H9 (cell line): ENCODE data around the gene CDC37L1. TPM values are rescaled to one million over a fixed set of nuclear protein-coding genes. Genes with fewer than 3 reads are reported as not detected.
A peak's percentile ranks its signal among the peaks of the same experiment; 100 is the strongest.

Source experiments
- DNase-seq: peaks from one replicate; pipeline ENCODE4 v3.0.0-alpha.2; 2017
- H2AFZ ChIP-seq: one replicate; pipeline ENCODE4 v1.6.1; 2013; ENCODE audit warnings: mild to moderate bottlenecking, low read length, control low read depth, moderate library complexity
- H2AK5ac ChIP-seq: 2 replicates; pipeline ENCODE4 v1.6.1; 2013; ENCODE audit warnings: low read length, control low read depth, mixed read lengths; ENCODE audit not compliant: insufficient read length
- H2BK120ac ChIP-seq: one replicate; pipeline ENCODE4 v1.6.1; 2013; ENCODE audit warnings: low read depth, mild to moderate bottlenecking, low read length, control low read depth, inconsistent platforms; ENCODE audit not compliant: poor library complexity, severe bottlenecking
- H2BK12ac ChIP-seq: 2 replicates; pipeline ENCODE4 v1.6.1; 2013; ENCODE audit warnings: low read length, control low read depth, mixed read lengths, low read depth; ENCODE audit not compliant: insufficient read length
- H2BK15ac ChIP-seq: 2 replicates; pipeline ENCODE4 v1.6.1; 2013; ENCODE audit warnings: low read depth, low read length, control low read depth
- H2BK20ac ChIP-seq: one replicate; pipeline ENCODE4 v1.6.1; 2013; ENCODE audit warnings: low read depth, mild to moderate bottlenecking, low read length, control low read depth, inconsistent platforms; ENCODE audit not compliant: poor library complexity, severe bottlenecking
- H2BK5ac ChIP-seq: 2 replicates; pipeline ENCODE4 v1.6.1; 2013; ENCODE audit warnings: low read length, control low read depth, mixed read lengths; ENCODE audit not compliant: insufficient read length
- H3K14ac ChIP-seq: 2 replicates; pipeline ENCODE4 v1.6.1; 2013; ENCODE audit warnings: low read length, control low read depth; ENCODE audit not compliant: insufficient read depth
- H3K18ac ChIP-seq: 2 replicates; pipeline ENCODE4 v1.6.1; 2013; ENCODE audit warnings: low read depth, mild to moderate bottlenecking, mixed read lengths, low read length, control low read depth; ENCODE audit not compliant: insufficient read length
- H3K23ac ChIP-seq: 2 replicates; pipeline ENCODE4 v1.6.1; 2013; ENCODE audit warnings: low read length, control low read depth, mixed read lengths, low read depth; ENCODE audit not compliant: insufficient read length
- H3K23me2 ChIP-seq: 2 replicates; pipeline ENCODE4 v1.6.1; 2013; ENCODE audit warnings: low read depth, mild to moderate bottlenecking, mixed read lengths, low read length, control low read depth; ENCODE audit not compliant: insufficient read length, poor library complexity, severe bottlenecking
- H3K27ac ChIP-seq: 2 replicates; pipeline ENCODE4 v1.5.1; 2013; ENCODE audit warnings: low read length, control low read depth, mixed read lengths, low read depth; ENCODE audit not compliant: insufficient read length
- H3K27me3 ChIP-seq: 2 replicates; pipeline ENCODE4 v1.6.1; 2013; ENCODE audit warnings: low read length, control low read depth, inconsistent platforms; ENCODE audit not compliant: insufficient read depth
- H3K4ac ChIP-seq: 2 replicates; pipeline ENCODE4 v1.6.1; 2013; ENCODE audit warnings: low read depth, mild to moderate bottlenecking, control low read depth, inconsistent platforms, low read length, moderate library complexity
- H3K4me1 ChIP-seq: 2 replicates; pipeline ENCODE4 v1.6.1; 2013; ENCODE audit warnings: low read length, control low read depth, inconsistent platforms; ENCODE audit not compliant: insufficient read depth
- H3K4me2 ChIP-seq: 2 replicates; pipeline ENCODE4 v1.6.1; 2013; ENCODE audit warnings: low read length, control low read depth, mixed read lengths; ENCODE audit not compliant: insufficient read length, insufficient read depth
- H3K56ac ChIP-seq: 2 replicates; pipeline ENCODE4 v1.6.1; 2013; ENCODE audit warnings: low read depth, mild to moderate bottlenecking, mixed read lengths, low read length, control low read depth; ENCODE audit not compliant: insufficient read length
- H3K79me1 ChIP-seq: 2 replicates; pipeline ENCODE4 v1.6.1; 2013; ENCODE audit warnings: low read depth, mild to moderate bottlenecking, moderate library complexity, low read length, control low read depth, inconsistent platforms; ENCODE audit not compliant: insufficient read depth, poor library complexity, severe bottlenecking
- H3K79me2 ChIP-seq: 2 replicates; pipeline ENCODE4 v1.6.1; 2013; ENCODE audit warnings: low read length, control low read depth, inconsistent platforms; ENCODE audit not compliant: insufficient read depth
- H3K9ac ChIP-seq: 2 replicates; pipeline ENCODE4 v1.6.1; 2013; ENCODE audit warnings: low read length, control low read depth, mixed read lengths; ENCODE audit not compliant: insufficient read length; ENCODE audit errors: extremely low read depth
- H3K9me3 ChIP-seq: one replicate; pipeline ENCODE4 v1.6.1; 2013; ENCODE audit warnings: low read depth, low read length, inconsistent platforms; ENCODE audit not compliant: control insufficient read depth
- H3T11ph ChIP-seq: one replicate; pipeline ENCODE4 v1.6.1; 2013; ENCODE audit warnings: mild to moderate bottlenecking, low read length, control low read depth, inconsistent platforms
- H4K20me1 ChIP-seq: one replicate; pipeline ENCODE4 v1.6.1; 2013; ENCODE audit not compliant: control insufficient read depth, insufficient read length, insufficient read depth
- H4K5ac ChIP-seq: 2 replicates; pipeline ENCODE4 v1.6.1; 2013; ENCODE audit warnings: low read depth, mild to moderate bottlenecking, mixed read lengths, low read length, control low read depth; ENCODE audit not compliant: insufficient read length
- H4K8ac ChIP-seq: replicated peaks from 2 replicates; pipeline ENCODE4 v1.6.1; 2013; ENCODE audit warnings: low read length, control low read depth, mixed read lengths, low read depth; ENCODE audit not compliant: insufficient read length
- H4K91ac ChIP-seq: 2 replicates; pipeline ENCODE4 v1.6.1; 2013; ENCODE audit warnings: low read depth, mild to moderate bottlenecking, moderate library complexity, mixed read lengths, low read length, control low read depth; ENCODE audit not compliant: insufficient read length
- H3K27ac Mint-ChIP-seq, 3 experiments: 2 replicates in 2 of 3; 3 replicates in 1 of 3; pipeline ENCODE4 v1.8.0; 2020 to 2021; ENCODE audit warnings: mixed read lengths in 3 of 3, mild to moderate bottlenecking in 1 of 3, moderate library complexity in 1 of 3
- H3K27me3 Mint-ChIP-seq: 2 replicates; pipeline ENCODE4 v1.8.0; 2021; ENCODE audit warnings: low read depth, mild to moderate bottlenecking, moderate library complexity, mixed read lengths
- H3K36me3 Mint-ChIP-seq, 3 experiments: 2 replicates in 2 of 3; 3 replicates in 1 of 3; pipeline ENCODE4 v1.8.0; 2020 to 2021; ENCODE audit warnings: low read depth in 3 of 3, mixed read lengths in 3 of 3; ENCODE audit not compliant: insufficient read depth in 1 of 3
- H3K4me1 Mint-ChIP-seq, 2 experiments: 2 replicates each; pipeline ENCODE4 v1.8.0; 2020; ENCODE audit warnings: mixed read lengths in 2 of 2
- H3K4me3 Mint-ChIP-seq, 2 experiments: 2 replicates in 1 of 2; 3 replicates in 1 of 2; pipeline ENCODE4 v1.8.0; 2020 to 2021; ENCODE audit warnings: mild to moderate bottlenecking in 2 of 2, mixed read lengths in 2 of 2, moderate library complexity in 1 of 2
- H3K9me3 Mint-ChIP-seq, 2 experiments: 2 replicates in 1 of 2; 3 replicates in 1 of 2; pipeline ENCODE4 v1.8.0; 2020; ENCODE audit warnings: mild to moderate bottlenecking in 2 of 2, mixed read lengths in 2 of 2, moderate library complexity in 1 of 2
- CTCF ChIP-seq: fragments of 200-600 bp; sonication (generic); conservative IDR thresholded peaks from 3 replicates; pipeline ENCODE4 v1.8.0; 2021; ENCODE audit warnings: antibody characterized with exemption, mild to moderate bottlenecking
- WGBS: extraction: QIAGEN DNeasy Blood & Tissue Kit; methylation state at CpG from one replicate; pipeline ENCODE4 v1.1.7; 2013; ENCODE audit warnings: missing lambda C conversion rate, low lambda C conversion rate, mixed read lengths; ENCODE audit not compliant: insufficient read length; ENCODE audit errors: extremely low coverage; 5-methylcytosine and 5-hydroxymethylcytosine counted together
- total RNA-seq: library from RNA; stranded (reverse); gene quantifications from 2 replicates; pipeline ENCODE4 v1.2.1, GENCODE V29; 2021

CDC37L1 gene
- total RNA-seq, 1 experiment from 2014 or later, result 17.6 TPM

GRCh38 chr9:4743131-4743875, 63.9 kb downstream of the CDC37L1 start:
- no peak overlapping the region for H3K9ac ChIP-seq
- H3K56ac ChIP-seq, result no peak overlapping the region
- H3K23me2 ChIP-seq, result peaks cover 11% of the 10 kb centered on the region
- H3K9me3 Mint-ChIP-seq, result no peaks in the 10 kb centered on the region
- no peaks in the 10 kb centered on the region for H3K27me3 Mint-ChIP-seq
- H3K14ac ChIP-seq, result no peak overlapping the region
- H2BK20ac ChIP-seq, result no peak overlapping the region
- peak overlapping the region in 2 of 3 experiments; percentile 40 to 56; a peak in 4 of 7 replicates for H3K27ac Mint-ChIP-seq
- no peaks in the 10 kb centered on the region for H3K27me3 ChIP-seq
- no peaks in the 10 kb centered on the region for H3K9me3 ChIP-seq
- H2AFZ ChIP-seq, result no peak overlapping the region
- H4K20me1 ChIP-seq, result no peaks in the 10 kb centered on the region
- no peak overlapping the region for H3K27ac ChIP-seq
- H2AK5ac ChIP-seq, result no peak overlapping the region
- H4K5ac ChIP-seq, result no peak overlapping the region
- H3T11ph ChIP-seq, result no peak overlapping the region
- H2BK5ac ChIP-seq, result no peak overlapping the region
- no peak overlapping the region for H2BK12ac ChIP-seq
- WGBS, result no CpG with 5 or more reads among the region's 5 CpGs
- H3K4me1 ChIP-seq, result peaks cover 10% of the 10 kb centered on the region; the same call in 1 of the 2 replicates
- H3K23ac ChIP-seq, result no peak overlapping the region
- H3K4me1 Mint-ChIP-seq, result peaks cover 29 to 36% of the 10 kb centered on the region in 2 experiments
- H3K4me2 ChIP-seq, result no peak overlapping the region
- no peak overlapping the region for H3K18ac ChIP-seq
- no peak overlapping the region for H4K91ac ChIP-seq
- H3K79me2 ChIP-seq, result no peaks in the 10 kb centered on the region; the same call in 1 of the 2 replicates
- no peak overlapping the region for H2BK120ac ChIP-seq
- H3K4ac ChIP-seq, result no peak overlapping the region
- H3K4me3 Mint-ChIP-seq, result peak overlapping the region; percentile 12 to 18; a peak in 4 of 5 replicates
- H2BK15ac ChIP-seq, result no peak overlapping the region
- H3K36me3 Mint-ChIP-seq, result peaks cover 0 to 3% (median 0%) of the 10 kb centered on the region in 3 experiments; a peak in 4 of 7 replicates
- DNase-seq, result no peak
- H3K79me1 ChIP-seq, result no peaks in the 10 kb centered on the region
- TF ChIP-seq CTCF, result no peak
- no peak overlapping the region for H4K8ac ChIP-seq
